Transverse colon (tissue), 4 donors: ENCODE results near the gene RGMA.

Experiments used
- CTCF ChIP-seq, 5 experiments: fragments of 200-600 bp in 3 of 5; fragments of 450-650 bp in 2 of 5; sonication (generic) in 3 of 5; IDR thresholded peaks; 1 replicate in 2 of 5; 2 replicates in 3 of 5; pipeline ENCODE4 v1.5.1; 2016 to 2017; ENCODE audit warnings: antibody characterized with exemption in 5 of 5, inconsistent platforms in 3 of 5, mild to moderate bottlenecking in 2 of 5, moderate library complexity in 1 of 5
- POLR2A ChIP-seq: fragments of 450-650 bp; IDR thresholded peaks from one replicate; pipeline ENCODE4 v1.6.1; 2016; ENCODE audit warnings: antibody characterized with exemption, mild to moderate bottlenecking, moderate library complexity
- POLR2AphosphoS5 ChIP-seq, 3 donors: sonication (generic); formaldehyde crosslinking; IDR thresholded peaks; one replicate each; pipeline ENCODE4 v1.6.1; 2016; ENCODE audit warnings: antibody characterized with exemption in 3 of 3

- TF ChIP-seq CTCF (IDR thresholded peaks at IDR 0.05) (no peak), POLR2A (no peak), POLR2AphosphoS5 (IDR thresholded peaks at IDR 0.05) (no peak)
Measured at GRCh38 chr15:93091465-93091864, 2.5 kb upstream of the RGMA start.
